DMS79 (cell line): ENCODE results near the gene DNAJC25.
"Not testable (repeated sequence)": the region's sequence is repeated elsewhere in the genome, so short reads cannot be mapped to it uniquely, and the experiment has no call there.

Experiments
- DNase-seq: peaks from one replicate; lab custom pipeline; 2025; lab: John Stamatoyannopoulos, UW

DNAJC25 gene

GRCh38 chr9:111663301-111663823 is 32.2 kb downstream of the DNAJC25 start:
- DNase-seq, result no peak

- no peak for DNase-seq
Measured at GRCh38 chr9:111668026-111668573, 37.0 kb downstream of the DNAJC25 start.

- not testable (repeated sequence) for DNase-seq
Measured at GRCh38 chr9:111668601-111669000, 37.5 kb downstream of the DNAJC25 start.

GRCh38 chr9:111674319-111674718 is 43.2 kb downstream of the DNAJC25 start:
- no peak for DNase-seq

GRCh38 chr9:111676116-111676515 is 45.0 kb downstream of the DNAJC25 start:
- no peak for DNase-seq

GRCh38 chr9:111678293-111678692 is 47.2 kb downstream of the DNAJC25 start:
- DNase-seq, result no peak

GRCh38 chr9:111679199-111679598 is 48.1 kb downstream of the DNAJC25 start:
- DNase-seq, result no peak

- DNase-seq, result no peak
Measured at GRCh38 chr9:111683392-111683791, 52.3 kb downstream of the DNAJC25 start.

GRCh38 chr9:111691672-111692329 is 60.7 kb downstream of the DNAJC25 start:
- DNase-seq, result no peak

- no peak for DNase-seq
Measured at GRCh38 chr9:111696796-111697195, 65.7 kb downstream of the DNAJC25 start.

GRCh38 chr9:111700776-111701175 is 69.6 kb downstream of the DNAJC25 start:
- DNase-seq, result no peak
